Erythroblast (primary cell): ENCODE data around the gene POLR2B.

Source experiments
- DNase-seq, 2 experiments: peaks; one replicate each; lab custom pipeline; 2025; lab: John Stamatoyannopoulos, UW
- GATA1 ChIP-seq: IDR thresholded peaks from 2 replicates; pipeline ENCODE4 v1.6.1; 2011; ENCODE audit warnings: low read depth, mild to moderate bottlenecking, control low read depth, low read length, moderate library complexity
- POLR2A ChIP-seq: IDR thresholded peaks from 2 replicates; pipeline ENCODE4 v1.6.1; 2011; ENCODE audit warnings: mild to moderate bottlenecking, low read length

Gene POLR2B

GRCh38 chr4:57071326-57071725 lies 92.6 kb downstream of the POLR2B start:
- no peak for DNase-seq
- no peak for TF ChIP-seq GATA1
- TF ChIP-seq POLR2A, result no peak

- no peak for TF ChIP-seq POLR2A
- no peak for TF ChIP-seq GATA1
- DNase-seq, result no peak
Observed at GRCh38 chr4:57073559-57073958, 94.9 kb downstream of the POLR2B start.

GRCh38 chr4:57074744-57075143 lies 96.0 kb downstream of the POLR2B start:
- no peak for TF ChIP-seq GATA1
- no peak for TF ChIP-seq POLR2A
- no peak for DNase-seq

GRCh38 chr4:57075367-57075766 lies 96.7 kb downstream of the POLR2B start:
- no peak for DNase-seq
- TF ChIP-seq POLR2A (no peak), GATA1 (no peak)

GRCh38 chr4:57076646-57077045 lies 98.0 kb downstream of the POLR2B start:
- no peak for DNase-seq
- no peak for TF ChIP-seq POLR2A
- no peak for TF ChIP-seq GATA1

GRCh38 chr4:57077550-57078343 lies 99.1 kb downstream of the POLR2B start:
- no peak for DNase-seq
- TF ChIP-seq POLR2A (no peak), GATA1 (no peak)

GRCh38 chr4:57078685-57079521 lies 100.2 kb downstream of the POLR2B start:
- no peak for DNase-seq
- TF ChIP-seq GATA1, result no peak
